GM19023 (cell line): ENCODE data around the gene NAV1.
"Not testable (repeated sequence)": the region's sequence is repeated elsewhere in the genome, so short reads cannot be mapped to it uniquely, and the experiment has no call there.

Experiments
- ATAC-seq: cut with Tn5 transposase; IDR thresholded peaks from one replicate; pipeline ENCODE4 v1.9.1; 2021; ENCODE audit warnings: mild to moderate bottlenecking, moderate library complexity; ENCODE audit not compliant: unreplicated experiment

The NAV1 gene

GRCh38 chr1:201538612-201539551 is at the start of gene NAV1:
TSS of gene NAV1 (plus strand) at chr1:201539127. CDS start at chr1:201622885, 83,758 bp downstream.
- ATAC-seq = no peak

- ATAC-seq = no peak
These were observed 49.2 kb upstream of the NAV1 start for GRCh38 chr1:201489643-201490261.

GRCh38 chr1:201490708-201491131 is 48.2 kb upstream of the NAV1 start:
- no peak for ATAC-seq

- no peak for ATAC-seq
These were observed 46.9 kb upstream of the NAV1 start for GRCh38 chr1:201491896-201492511.

GRCh38 chr1:201493026-201493656 is 45.8 kb upstream of the NAV1 start:
- not testable (repeated sequence) for ATAC-seq

GRCh38 chr1:201493757-201494617 is 44.9 kb upstream of the NAV1 start:
- no peak for ATAC-seq

- no peak for ATAC-seq
These were observed 43.2 kb upstream of the NAV1 start for GRCh38 chr1:201495551-201496295.

GRCh38 chr1:201496296-201496690 is 42.6 kb upstream of the NAV1 start:
- no peak for ATAC-seq

- no peak for ATAC-seq
These were observed 40.9 kb upstream of the NAV1 start for GRCh38 chr1:201497935-201498509.

GRCh38 chr1:201498621-201499020 is 40.3 kb upstream of the NAV1 start:
- no peak for ATAC-seq

GRCh38 chr1:201499191-201499590 is 39.7 kb upstream of the NAV1 start:
- ATAC-seq = no peak

- no peak for ATAC-seq
These were observed 38.9 kb upstream of the NAV1 start for GRCh38 chr1:201499795-201500669.

GRCh38 chr1:201500670-201501120 is 38.2 kb upstream of the NAV1 start:
- no peak for ATAC-seq

GRCh38 chr1:201501144-201501543 is 37.8 kb upstream of the NAV1 start:
- no peak for ATAC-seq

GRCh38 chr1:201501812-201502510 is 37.0 kb upstream of the NAV1 start:
- ATAC-seq = no peak

GRCh38 chr1:201502511-201502857 is 36.4 kb upstream of the NAV1 start:
- no peak for ATAC-seq

- ATAC-seq = no peak
These were observed 35.3 kb upstream of the NAV1 start for GRCh38 chr1:201503397-201504176.
